Neural progenitor cell (in vitro differentiated cells): ENCODE results near the gene MYO1E. TPM values are rescaled to one million over a fixed set of nuclear protein-coding genes. Genes with fewer than 3 reads are reported as not detected.

Experiments used
- DNase-seq: peaks from one replicate; pipeline ENCODE4 v3.0.0-alpha.2; 2016; ENCODE audit warnings: low spot score
- H2AFZ ChIP-seq: fragments of 200-600 bp; sonication (generic); replicated peaks from 2 replicates; pipeline ENCODE4 v1.6.1; 2016; ENCODE audit warnings: antibody characterized with exemption
- H3F3A ChIP-seq: fragments of 200-600 bp; sonication (generic); 2 replicates; pipeline ENCODE4 v1.6.1; 2016; ENCODE audit warnings: antibody characterized with exemption, low read depth
- H3K27ac ChIP-seq: fragments of 200-600 bp; sonication (generic); 2 replicates; pipeline ENCODE4 v1.5.1; 2016; ENCODE audit warnings: mild to moderate bottlenecking
- H3K27me3 ChIP-seq: fragments of 200-600 bp; sonication (generic); 2 replicates; pipeline ENCODE4 v1.6.1; 2016; ENCODE audit warnings: mild to moderate bottlenecking, moderate library complexity
- H3K36me3 ChIP-seq: fragments of 200-600 bp; sonication (generic); 2 replicates; pipeline ENCODE4 v1.5.1; 2016
- H3K4me1 ChIP-seq: fragments of 200-600 bp; sonication (generic); 2 replicates; pipeline ENCODE4 v1.6.1; 2016; ENCODE audit warnings: mixed run types
- H3K4me2 ChIP-seq: fragments of 200-600 bp; sonication (generic); 2 replicates; pipeline ENCODE4 v1.6.1; 2016
- H3K4me3 ChIP-seq: fragments of 200-600 bp; sonication (generic); 2 replicates; pipeline ENCODE4 v1.5.1; 2016
- H3K79me2 ChIP-seq: fragments of 200-600 bp; sonication (generic); 2 replicates; pipeline ENCODE4 v1.6.1; 2016; ENCODE audit warnings: low read depth
- H3K9ac ChIP-seq: fragments of 200-600 bp; sonication (generic); 2 replicates; pipeline ENCODE4 v1.6.1; 2016
- H3K9me3 ChIP-seq: fragments of 200-600 bp; sonication (generic); 2 replicates; pipeline ENCODE4 v1.5.1; 2016; ENCODE audit warnings: low read depth
- H4K20me1 ChIP-seq: fragments of 200-600 bp; sonication (generic); 2 replicates; pipeline ENCODE4 v1.6.1; 2016; ENCODE audit warnings: low read depth
- H3K27ac Mint-ChIP-seq: 3 replicates; pipeline ENCODE4 v1.8.0; 2021; ENCODE audit warnings: mixed read lengths
- H3K27me3 Mint-ChIP-seq: 2 replicates; pipeline ENCODE4 v1.8.0; 2022; ENCODE audit warnings: low read depth, mild to moderate bottlenecking, inconsistent platforms, moderate library complexity, mixed read lengths; ENCODE audit not compliant: insufficient read depth
- H3K36me3 Mint-ChIP-seq: 3 replicates; pipeline ENCODE4 v1.8.0; 2021; ENCODE audit warnings: mixed read lengths
- H3K4me1 Mint-ChIP-seq: 3 replicates; pipeline ENCODE4 v1.8.0; 2021; ENCODE audit warnings: mixed read lengths
- H3K4me3 Mint-ChIP-seq: 3 replicates; pipeline ENCODE4 v1.8.0; 2021; ENCODE audit warnings: mild to moderate bottlenecking, moderate library complexity, mixed read lengths
- H3K9me3 Mint-ChIP-seq: 3 replicates; pipeline ENCODE4 v1.8.0; 2020; ENCODE audit warnings: mixed read lengths
- CTCF ChIP-seq: fragments of 200-600 bp; sonication (generic); IDR thresholded peaks from 2 replicates; pipeline ENCODE4 v1.5.1; 2017; ENCODE audit warnings: antibody characterized with exemption, mild to moderate bottlenecking
- EZH2 ChIP-seq: fragments of 200-600 bp; sonication (generic); IDR thresholded peaks from 2 replicates; pipeline ENCODE4 v1.6.1; 2017; ENCODE audit warnings: antibody characterized with exemption, mild to moderate bottlenecking, moderate library complexity
- EZH2phosphoT487 ChIP-seq: fragments of 200-600 bp; sonication (generic); IDR thresholded peaks from 2 replicates; pipeline ENCODE4 v1.6.1; 2017; ENCODE audit warnings: antibody characterized with exemption
- total RNA-seq: library from RNA; depleted of rRNA; stranded (reverse); fragments of >200 nt; gene quantifications from 2 replicates; pipeline ENCODE4 v1.2.3, GENCODE V29; 2015; ENCODE audit warnings: low replicate concordance

Gene MYO1E
- total RNA-seq, 1 donor from 2014 or later = 49.7 TPM

- TF ChIP-seq EZH2 (no peak), CTCF (no peak), EZH2phosphoT487 (no peak)
- Histone ChIP-seq H3K36me3 (no peaks in the 10 kb centered on the region), H3F3A (no peaks in the 10 kb centered on the region), H3K4me2 (no peak overlapping the region), H3K4me3 (no peak overlapping the region), H3K9me3 (no peaks in the 10 kb centered on the region), H3K9ac (no peak overlapping the region), H2AFZ (no peak overlapping the region), H3K79me2 (no peaks in the 10 kb centered on the region), H3K27me3 (no peaks in the 10 kb centered on the region), H3K27ac (no peak overlapping the region), H4K20me1 (no peaks in the 10 kb centered on the region), H3K4me1 (no peaks in the 10 kb centered on the region)
- peaks cover 4% of the 10 kb centered on the region for H3K36me3 Mint-ChIP-seq
- no peak overlapping the region for H3K4me3 Mint-ChIP-seq
- peaks cover 2% of the 10 kb centered on the region for H3K27me3 Mint-ChIP-seq
- no peaks in the 10 kb centered on the region for H3K9me3 Mint-ChIP-seq
- H3K4me1 Mint-ChIP-seq = peaks cover 6% of the 10 kb centered on the region
- no peak overlapping the region for H3K27ac Mint-ChIP-seq
- no peak for DNase-seq
These were observed 128.3 kb downstream of the MYO1E start for GRCh38 chr15:59244337-59244736.

GRCh38 chr15:59243622-59244021 is 129.0 kb downstream of the MYO1E start:
- H3K9me3 Mint-ChIP-seq = no peaks in the 10 kb centered on the region
- H3K4me3 ChIP-seq = no peak overlapping the region
- H3K27ac ChIP-seq = no peak overlapping the region
- H3F3A ChIP-seq = no peaks in the 10 kb centered on the region
- no peak for TF ChIP-seq EZH2
- no peak for TF ChIP-seq EZH2phosphoT487
- TF ChIP-seq CTCF = no peak
- H3K4me2 ChIP-seq = no peak overlapping the region
- H3K36me3 ChIP-seq = no peaks in the 10 kb centered on the region
- H3K27me3 Mint-ChIP-seq = peaks cover 2% of the 10 kb centered on the region
- no peaks in the 10 kb centered on the region for H3K27me3 ChIP-seq
- H3K36me3 Mint-ChIP-seq = peaks cover 4% of the 10 kb centered on the region
- no peaks in the 10 kb centered on the region for H3K79me2 ChIP-seq
- H3K4me1 Mint-ChIP-seq = peaks cover 6% of the 10 kb centered on the region
- no peaks in the 10 kb centered on the region for H3K4me1 ChIP-seq
- H3K9ac ChIP-seq = no peak overlapping the region
- DNase-seq = no peak
- H3K27ac Mint-ChIP-seq = no peak overlapping the region
- H3K9me3 ChIP-seq = no peaks in the 10 kb centered on the region
- H2AFZ ChIP-seq = no peak overlapping the region
- no peaks in the 10 kb centered on the region for H4K20me1 ChIP-seq
- no peak overlapping the region for H3K4me3 Mint-ChIP-seq

GRCh38 chr15:59242649-59243048 is 130.0 kb downstream of the MYO1E start:
- H3K27me3 ChIP-seq = no peaks in the 10 kb centered on the region
- H4K20me1 ChIP-seq = no peaks in the 10 kb centered on the region
- H3K4me2 ChIP-seq = no peak overlapping the region
- H3K36me3 ChIP-seq = no peaks in the 10 kb centered on the region
- Mint-ChIP-seq H3K36me3 (peaks cover 4% of the 10 kb centered on the region), H3K9me3 (no peaks in the 10 kb centered on the region), H3K27me3 (peaks cover 2% of the 10 kb centered on the region), H3K4me1 (peaks cover 5% of the 10 kb centered on the region), H3K4me3 (no peak overlapping the region), H3K27ac (no peak overlapping the region)
- H3K4me3 ChIP-seq = no peak overlapping the region
- DNase-seq = no peak
- H3K79me2 ChIP-seq = no peaks in the 10 kb centered on the region
- no peak overlapping the region for H3K27ac ChIP-seq
- no peaks in the 10 kb centered on the region for H3K4me1 ChIP-seq
- TF ChIP-seq EZH2phosphoT487 (no peak), EZH2 (no peak), CTCF (no peak)
- H3F3A ChIP-seq = peaks cover 3% of the 10 kb centered on the region
- H2AFZ ChIP-seq = no peak overlapping the region
- no peaks in the 10 kb centered on the region for H3K9me3 ChIP-seq
- no peak overlapping the region for H3K9ac ChIP-seq

- Mint-ChIP-seq H3K4me3 (no peak overlapping the region), H3K9me3 (peaks cover 3% of the 10 kb centered on the region), H3K4me1 (peaks cover 12% of the 10 kb centered on the region), H3K27ac (no peak overlapping the region), H3K36me3 (peaks cover 6% of the 10 kb centered on the region), H3K27me3 (peaks cover 2% of the 10 kb centered on the region)
- Histone ChIP-seq H4K20me1 (no peaks in the 10 kb centered on the region), H3K4me1 (peaks cover 8% of the 10 kb centered on the region), H3K79me2 (no peaks in the 10 kb centered on the region), H2AFZ (no peak overlapping the region), H3K9ac (no peak overlapping the region), H3K4me2 (no peak overlapping the region), H3K4me3 (no peak overlapping the region), H3K36me3 (no peaks in the 10 kb centered on the region), H3K27me3 (no peaks in the 10 kb centered on the region), H3K27ac (no peak overlapping the region), H3F3A (peaks cover 4% of the 10 kb centered on the region), H3K9me3 (no peaks in the 10 kb centered on the region)
- DNase-seq = no peak
- TF ChIP-seq EZH2phosphoT487 (no peak), CTCF (no peak), EZH2 (no peak)
These were observed 132.6 kb downstream of the MYO1E start for GRCh38 chr15:59240036-59240435.
